Stimulated activated naive CD8-positive, alpha-beta T cell treated with anti-CD3 and anti-CD28 coated beads, Interleukin-15, Interleukin-2, amounts not matched to agents 100 ng/mL and 50 ng/mL, for 24 hours (primary cell): ENCODE data around the gene UBQLN4.

Experiments used
- H3K27ac Mint-ChIP-seq: one replicate; pipeline ENCODE4 v1.8.0; 2021; ENCODE audit warnings: mild to moderate bottlenecking, mixed read lengths
- H3K27me3 Mint-ChIP-seq: one replicate; pipeline ENCODE4 v1.8.0; 2021; ENCODE audit warnings: mixed read lengths
- H3K36me3 Mint-ChIP-seq: one replicate; pipeline ENCODE4 v1.8.0; 2021; ENCODE audit warnings: low read depth, mixed read lengths
- H3K4me1 Mint-ChIP-seq: one replicate; pipeline ENCODE4 v1.8.0; 2021; ENCODE audit warnings: low read depth, mixed read lengths
- H3K4me3 Mint-ChIP-seq: one replicate; pipeline ENCODE4 v1.8.0; 2021; ENCODE audit warnings: mild to moderate bottlenecking, mixed read lengths
- H3K9me3 Mint-ChIP-seq: one replicate; pipeline ENCODE4 v1.8.0; 2021; ENCODE audit warnings: mixed read lengths

Gene UBQLN4

GRCh38 chr1:156086256-156086662 is 32.7 kb upstream of the UBQLN4 start:
- Mint-ChIP-seq H3K4me3 (no peak overlapping the region), H3K4me1 (peaks cover 16% of the 10 kb centered on the region), H3K27ac (no peak overlapping the region), H3K9me3 (no peaks in the 10 kb centered on the region), H3K27me3 (peaks cover 45% of the 10 kb centered on the region), H3K36me3 (no peaks in the 10 kb centered on the region)

GRCh38 chr1:156083800-156084790 is 30.5 kb upstream of the UBQLN4 start:
- H3K4me1 Mint-ChIP-seq: peaks cover 9% of the 10 kb centered on the region
- H3K4me3 Mint-ChIP-seq: peak overlapping the region; percentile 77
- no peak overlapping the region for H3K27ac Mint-ChIP-seq
- H3K27me3 Mint-ChIP-seq: peaks cover 45% of the 10 kb centered on the region
- no peaks in the 10 kb centered on the region for H3K36me3 Mint-ChIP-seq
- no peaks in the 10 kb centered on the region for H3K9me3 Mint-ChIP-seq

GRCh38 chr1:156082309-156083091 is 28.9 kb upstream of the UBQLN4 start, which contains the start of gene MEX3A:
Gene MEX3A, minus strand, starts transcription at chr1:156082465. Its CDS starts 467 bp downstream, at chr1:156081998.
- no peaks in the 10 kb centered on the region for H3K36me3 Mint-ChIP-seq
- H3K9me3 Mint-ChIP-seq: no peaks in the 10 kb centered on the region
- peak within 1 kb of the TSS; percentile 80 for H3K4me3 Mint-ChIP-seq
- no peak within 1 kb of the TSS for H3K27ac Mint-ChIP-seq
- H3K27me3 Mint-ChIP-seq: peaks cover 49% of the 10 kb centered on the region
- H3K4me1 Mint-ChIP-seq: peaks cover 9% of the 10 kb centered on the region

GRCh38 chr1:156081917-156082308 is 28.3 kb upstream of the UBQLN4 start:
- Mint-ChIP-seq H3K4me3 (peak overlapping the region; percentile 80), H3K9me3 (no peaks in the 10 kb centered on the region), H3K27me3 (peaks cover 46% of the 10 kb centered on the region), H3K36me3 (no peaks in the 10 kb centered on the region), H3K4me1 (peaks cover 9% of the 10 kb centered on the region), H3K27ac (no peak overlapping the region)

GRCh38 chr1:156081180-156081916 is 27.8 kb upstream of the UBQLN4 start:
- Mint-ChIP-seq H3K4me3 (peak overlapping the region; percentile 80), H3K36me3 (no peaks in the 10 kb centered on the region), H3K27me3 (peaks cover 40% of the 10 kb centered on the region), H3K9me3 (no peaks in the 10 kb centered on the region), H3K27ac (no peak overlapping the region), H3K4me1 (peaks cover 9% of the 10 kb centered on the region)

DNA sequence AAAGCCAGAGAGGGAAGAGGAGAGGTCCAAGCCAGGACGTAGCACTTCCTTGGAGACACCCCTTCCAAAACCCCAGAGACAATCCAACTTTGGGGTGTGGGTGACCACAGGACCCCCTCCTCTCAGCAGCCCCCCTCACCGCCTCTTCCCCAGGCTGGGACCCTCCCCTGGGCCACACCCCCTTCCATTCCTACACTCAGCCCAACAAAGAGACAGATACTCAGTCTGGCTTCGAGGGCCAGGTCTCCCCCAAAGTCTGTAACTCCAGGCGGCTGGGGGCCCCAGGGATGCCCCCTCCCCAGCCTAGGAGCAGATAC is 27.2 kb upstream of the UBQLN4 start:
- peaks cover 9% of the 10 kb centered on the region for H3K4me1 Mint-ChIP-seq
- no peak overlapping the region for H3K27ac Mint-ChIP-seq
- no peaks in the 10 kb centered on the region for H3K9me3 Mint-ChIP-seq
- H3K36me3 Mint-ChIP-seq: no peaks in the 10 kb centered on the region
- peak overlapping the region; percentile 56 for H3K4me3 Mint-ChIP-seq
- H3K27me3 Mint-ChIP-seq: peaks cover 36% of the 10 kb centered on the region

DNA sequence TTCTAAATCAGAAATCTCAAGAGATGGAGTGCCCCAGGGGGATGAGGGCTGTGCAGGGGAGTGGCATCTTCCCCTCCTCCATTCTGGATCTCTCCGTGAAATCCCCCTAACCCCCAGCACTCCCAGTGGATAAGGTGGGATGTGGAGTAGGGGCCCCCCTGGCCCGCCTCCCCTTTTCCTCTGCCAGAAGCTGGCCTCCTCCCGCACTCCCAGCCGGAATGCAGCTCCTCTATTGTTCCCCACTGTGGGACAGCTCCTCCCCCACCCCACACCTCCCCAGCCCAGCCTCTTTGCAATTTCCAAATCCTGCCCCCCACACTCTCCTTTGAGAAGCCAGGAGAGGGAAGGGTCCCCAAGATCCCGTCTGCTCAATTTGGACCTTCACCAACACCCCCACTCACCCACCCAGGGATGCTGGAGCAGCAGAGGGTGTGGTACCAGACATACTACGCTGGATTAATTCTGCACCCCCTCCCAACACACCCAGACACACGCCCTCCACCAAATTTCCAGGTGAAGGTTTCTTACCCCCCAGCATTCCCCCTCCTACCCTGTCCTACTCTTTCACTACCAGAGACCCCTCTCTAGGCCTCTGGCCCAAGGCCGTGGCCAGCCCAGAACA is 26.8 kb upstream of the UBQLN4 start:
- Mint-ChIP-seq H3K27me3 (peaks cover 33% of the 10 kb centered on the region), H3K4me3 (no peak overlapping the region), H3K9me3 (no peaks in the 10 kb centered on the region), H3K36me3 (no peaks in the 10 kb centered on the region), H3K4me1 (peaks cover 9% of the 10 kb centered on the region), H3K27ac (no peak overlapping the region)

DNA sequence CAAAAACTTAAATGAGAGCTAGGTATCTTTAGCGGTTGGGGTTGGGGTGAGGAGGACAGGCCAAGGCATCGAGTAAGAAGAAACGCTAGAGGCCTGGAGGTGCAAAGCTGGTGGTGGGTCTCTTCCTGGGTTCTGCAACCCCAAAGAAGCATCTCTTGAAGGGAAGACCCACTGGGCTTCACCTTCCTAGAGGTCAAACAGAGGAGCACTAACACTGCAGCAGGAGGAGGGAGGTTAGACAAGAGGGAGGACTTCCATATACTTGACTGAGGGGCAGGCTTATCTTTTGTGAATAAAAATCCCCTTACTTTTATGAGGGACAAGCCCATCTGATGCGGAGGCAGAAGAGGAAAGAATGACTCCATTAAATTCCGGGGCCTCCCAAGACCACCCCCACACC is 26.2 kb upstream of the UBQLN4 start:
- Mint-ChIP-seq H3K27ac (no peak overlapping the region), H3K36me3 (no peaks in the 10 kb centered on the region), H3K4me3 (no peak overlapping the region), H3K9me3 (no peaks in the 10 kb centered on the region), H3K27me3 (peaks cover 27% of the 10 kb centered on the region), H3K4me1 (peaks cover 9% of the 10 kb centered on the region)

DNA sequence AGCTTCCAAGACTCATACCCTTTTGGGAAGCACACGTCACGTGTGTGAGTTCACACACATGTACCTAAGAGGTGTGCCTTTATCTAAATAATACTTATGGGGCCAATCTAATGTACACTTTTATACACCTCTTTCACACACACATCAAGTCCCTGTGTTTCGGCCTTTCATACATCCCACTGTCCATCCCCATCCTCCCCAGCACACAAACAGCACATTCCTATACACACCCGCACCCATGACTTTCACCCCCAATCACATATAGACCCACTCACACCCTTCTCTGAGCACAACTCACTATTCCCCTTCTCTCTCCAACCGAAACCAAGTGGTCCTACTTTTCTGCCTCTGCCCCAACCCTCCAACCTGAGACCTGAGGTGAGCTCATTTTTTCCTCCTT is 25.1 kb upstream of the UBQLN4 start:
- Mint-ChIP-seq H3K27me3 (peaks cover 17% of the 10 kb centered on the region), H3K9me3 (no peaks in the 10 kb centered on the region), H3K36me3 (no peaks in the 10 kb centered on the region), H3K4me1 (peaks cover 9% of the 10 kb centered on the region), H3K4me3 (no peak overlapping the region), H3K27ac (no peak overlapping the region)

DNA sequence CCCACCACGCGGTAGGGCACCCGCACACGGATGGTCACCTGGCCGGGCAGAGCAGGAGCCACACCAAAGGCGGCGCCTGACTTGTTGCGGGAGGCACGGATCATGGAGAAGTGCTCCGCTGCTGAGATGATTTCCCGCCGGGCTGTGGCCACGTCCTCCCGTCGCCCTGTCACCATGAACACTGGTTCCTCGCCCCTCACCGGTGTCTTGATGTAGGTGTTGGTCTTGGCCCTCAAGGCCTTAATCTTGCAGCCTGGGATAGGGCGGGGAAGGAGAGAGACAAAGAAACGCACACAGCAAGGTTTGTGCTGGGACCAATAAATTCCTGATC is 23.8 kb upstream of the UBQLN4 start:
- Mint-ChIP-seq H3K4me3 (no peak overlapping the region), H3K27me3 (peaks cover 8% of the 10 kb centered on the region), H3K9me3 (no peaks in the 10 kb centered on the region), H3K4me1 (no peaks in the 10 kb centered on the region), H3K27ac (no peak overlapping the region), H3K36me3 (no peaks in the 10 kb centered on the region)

DNA sequence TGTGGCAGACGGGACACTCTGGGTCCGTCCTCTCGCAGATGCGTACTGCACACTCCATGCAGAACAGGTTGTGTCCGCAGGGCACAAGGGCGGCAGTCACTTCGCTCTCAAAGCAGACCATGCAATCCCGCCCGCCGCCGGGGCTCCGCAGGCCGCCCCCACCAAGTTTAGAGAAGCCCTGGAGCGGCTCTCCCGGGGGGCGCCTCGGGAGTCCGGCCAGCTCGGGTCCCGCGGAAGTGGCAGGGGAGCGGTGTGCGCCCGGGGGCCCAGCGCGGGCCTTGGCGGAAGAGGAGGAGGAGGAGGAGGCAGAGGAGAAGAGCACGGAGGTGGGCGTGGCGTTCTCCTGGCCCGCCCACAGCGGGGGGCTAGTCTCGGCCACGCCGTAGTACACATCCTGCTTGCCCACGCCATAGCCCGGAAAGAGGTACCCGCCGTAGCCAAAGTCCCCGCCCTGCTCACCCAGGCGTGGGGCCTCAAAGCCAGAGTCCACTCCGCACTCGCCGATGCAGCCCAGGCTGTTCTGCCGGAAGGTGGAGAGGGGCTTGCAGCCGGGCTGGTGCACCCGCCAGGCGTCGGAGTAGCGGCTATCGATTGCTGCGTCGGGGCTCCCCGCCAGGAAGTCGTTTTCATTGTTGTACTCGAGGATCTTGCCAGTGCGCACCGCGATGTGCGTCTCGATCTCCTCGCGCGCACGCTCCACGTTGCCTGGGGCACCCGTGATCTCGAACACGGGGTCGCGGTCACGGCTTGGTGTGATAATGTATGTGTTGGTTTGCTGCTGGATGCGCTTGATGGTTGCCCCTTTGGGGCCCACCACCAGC is 23.2 kb upstream of the UBQLN4 start:
- H3K27me3 Mint-ChIP-seq: peaks cover 8% of the 10 kb centered on the region
- H3K36me3 Mint-ChIP-seq: no peaks in the 10 kb centered on the region
- H3K9me3 Mint-ChIP-seq: no peaks in the 10 kb centered on the region
- H3K4me3 Mint-ChIP-seq: peak overlapping the region; percentile 52
- no peaks in the 10 kb centered on the region for H3K4me1 Mint-ChIP-seq
- H3K27ac Mint-ChIP-seq: no peak overlapping the region

DNA sequence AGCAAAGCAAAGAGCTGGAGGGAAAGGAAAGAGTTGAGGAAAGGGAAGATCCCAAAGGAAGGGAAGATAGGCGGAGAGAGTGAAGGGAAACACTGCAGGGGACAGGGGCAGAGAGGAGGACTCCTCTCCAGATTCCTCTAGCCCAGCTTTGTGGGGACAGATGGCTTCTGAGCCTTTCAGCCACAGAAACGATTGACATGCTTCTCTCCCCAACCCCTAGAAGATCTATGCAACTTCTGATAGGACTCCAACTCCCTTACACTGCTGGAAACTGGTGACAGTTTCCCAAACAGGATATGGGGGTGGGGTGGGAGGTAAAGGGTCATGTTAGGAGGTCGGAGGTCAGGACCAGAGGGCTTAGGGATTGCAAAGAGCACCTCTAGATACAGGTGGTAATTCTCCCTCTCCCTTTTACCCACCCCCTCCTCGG is 22.2 kb upstream of the UBQLN4 start:
- Mint-ChIP-seq H3K27ac (no peak overlapping the region), H3K9me3 (no peaks in the 10 kb centered on the region), H3K27me3 (peaks cover 8% of the 10 kb centered on the region), H3K4me3 (no peak overlapping the region), H3K4me1 (no peaks in the 10 kb centered on the region), H3K36me3 (no peaks in the 10 kb centered on the region)

DNA sequence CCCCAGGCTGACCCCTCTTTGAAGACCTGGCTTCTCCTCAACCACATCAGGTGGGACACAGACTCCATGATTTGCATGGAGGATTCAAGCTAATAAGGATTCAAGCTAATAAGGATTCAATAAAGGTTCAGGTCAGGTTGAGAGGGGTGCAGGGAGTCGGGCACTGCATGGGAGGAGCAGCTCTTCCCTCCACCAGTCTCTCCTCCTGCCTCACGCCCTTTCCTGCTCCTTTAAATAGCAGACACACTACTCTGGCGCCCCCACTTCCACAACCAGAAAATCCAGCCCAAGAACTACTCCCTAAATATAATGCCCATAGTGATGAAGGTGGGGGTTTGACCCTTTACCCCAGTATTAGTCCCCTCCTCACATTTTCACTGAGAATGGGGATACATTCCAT is 21.6 kb upstream of the UBQLN4 start:
- Mint-ChIP-seq H3K27me3 (peaks cover 8% of the 10 kb centered on the region), H3K36me3 (no peaks in the 10 kb centered on the region), H3K9me3 (no peaks in the 10 kb centered on the region), H3K27ac (no peak overlapping the region), H3K4me3 (no peak overlapping the region), H3K4me1 (no peaks in the 10 kb centered on the region)

DNA sequence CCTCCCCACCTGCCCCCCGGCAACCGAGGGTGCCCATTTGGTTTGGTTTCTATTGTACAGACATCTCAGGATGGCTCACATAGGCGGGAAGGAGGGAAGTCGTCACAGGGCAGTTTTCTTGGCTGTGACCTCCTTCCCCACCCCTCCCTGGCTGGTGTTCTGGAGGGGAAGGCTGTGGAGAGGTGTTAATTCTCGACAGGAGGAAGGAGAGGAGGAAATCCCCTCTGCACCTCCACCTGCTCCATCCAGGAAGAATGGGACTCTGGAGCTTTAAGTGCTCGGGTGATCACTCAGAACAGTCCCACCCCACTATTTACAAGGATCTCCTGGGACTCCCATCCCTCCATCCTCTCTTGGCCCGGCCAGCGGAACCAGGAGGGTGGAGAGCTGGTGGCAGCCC is 21.1 kb upstream of the UBQLN4 start:
- H3K27me3 Mint-ChIP-seq: peaks cover 5% of the 10 kb centered on the region
- no peak overlapping the region for H3K4me3 Mint-ChIP-seq
- no peak overlapping the region for H3K27ac Mint-ChIP-seq
- H3K4me1 Mint-ChIP-seq: no peaks in the 10 kb centered on the region
- no peaks in the 10 kb centered on the region for H3K9me3 Mint-ChIP-seq
- no peaks in the 10 kb centered on the region for H3K36me3 Mint-ChIP-seq
